ENCODE results near the gene FOXL1. TPM values are rescaled to one million over a fixed set of nuclear protein-coding genes. Genes with fewer than 3 reads are reported as not detected.

The FOXL1 gene
- 0.30 TPM for total RNA-seq

GRCh38 chr16:86578061-86578599 lies at the start of gene FOXL1:
FOXL1 (plus strand) TSS chr16:86578549; CDS start chr16:86578724, 175 bp downstream.
- DNase-seq: no peak

DNA sequence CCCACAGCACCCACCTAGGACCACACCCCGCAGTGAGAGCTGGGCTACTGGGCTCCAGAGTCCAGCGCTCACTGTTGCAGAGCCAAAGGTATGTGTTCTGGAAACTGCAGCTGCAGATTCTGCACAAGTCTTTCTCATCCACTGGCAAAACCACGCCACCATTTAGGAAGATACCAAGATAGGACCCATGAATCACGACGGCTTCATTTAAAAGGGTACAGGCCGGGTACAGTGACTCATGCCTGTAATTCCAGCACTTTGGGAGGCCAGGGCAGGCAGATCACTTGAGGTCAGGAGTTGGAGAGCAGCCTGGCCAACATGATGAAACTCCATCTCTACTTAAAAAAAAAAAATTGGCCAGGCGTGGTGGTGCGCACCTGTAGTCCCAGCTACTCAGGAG lies 49.2 kb upstream of the FOXL1 start:
- DNase-seq: no peak

GRCh38 chr16:86530251-86531190 lies 47.8 kb upstream of the FOXL1 start:
- DNase-seq: no peak

DNA sequence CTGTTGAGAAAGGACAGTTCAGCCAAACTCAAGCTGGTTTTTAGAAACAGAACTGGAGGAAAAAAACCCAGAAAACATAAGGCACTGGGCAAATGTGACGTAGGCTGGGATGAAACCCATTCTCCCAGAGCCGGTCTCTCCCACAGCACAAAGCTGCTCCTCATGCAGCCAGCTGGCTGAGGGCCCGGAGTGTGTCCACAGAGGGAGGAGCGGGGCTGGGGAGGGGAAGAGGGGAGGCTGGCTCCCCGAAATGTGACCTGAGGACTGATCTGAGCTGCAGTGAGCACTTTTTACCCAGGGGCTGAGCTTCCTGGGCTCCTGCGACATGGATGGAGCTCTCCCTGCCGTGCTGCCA lies 47.2 kb upstream of the FOXL1 start:
- DNase-seq: no peak

DNA sequence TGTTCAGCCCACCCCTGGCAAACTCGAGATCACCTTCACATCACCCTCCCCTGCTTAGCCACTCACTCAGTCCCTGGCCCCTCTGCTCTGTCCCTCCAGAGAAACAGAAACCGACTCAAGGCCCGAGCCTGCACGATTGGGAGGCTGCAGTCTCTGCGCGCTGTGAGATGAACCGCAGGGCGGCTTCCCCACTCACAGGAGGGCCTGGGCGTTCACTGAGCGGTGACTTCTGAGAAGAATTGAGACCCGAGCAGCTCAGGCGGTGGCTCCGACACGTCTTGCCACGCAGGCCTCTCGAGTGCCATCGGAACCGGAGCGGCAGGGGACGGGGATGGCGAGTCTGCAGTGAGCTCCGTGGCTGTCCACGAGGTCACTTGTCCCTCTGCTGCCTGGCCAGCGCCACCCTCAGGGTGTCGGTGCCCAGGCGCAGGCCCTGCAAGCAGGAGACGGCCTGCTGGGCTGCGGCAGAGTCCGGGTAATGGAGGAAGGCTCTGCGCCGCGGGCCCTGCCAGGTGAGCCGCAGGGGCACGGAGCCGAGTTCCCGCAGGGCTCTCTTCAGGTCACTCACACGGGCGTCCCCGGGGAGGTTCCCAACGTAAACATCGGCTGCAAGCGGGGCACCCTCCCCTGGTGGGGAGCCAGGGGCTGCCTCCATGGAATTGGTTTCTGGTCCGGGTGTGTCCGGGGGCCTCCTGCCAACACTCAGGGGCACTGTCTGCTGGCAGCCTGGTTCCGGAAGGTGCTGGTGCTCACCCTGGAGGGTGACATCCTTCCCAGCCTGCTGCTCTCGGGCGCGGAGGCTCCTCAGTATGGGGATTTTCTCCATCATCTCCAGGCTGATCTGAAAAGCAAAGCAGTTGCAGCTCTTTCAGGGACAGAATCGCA lies 46.5 kb upstream of the FOXL1 start:
- no peak for DNase-seq

GRCh38 chr16:86532526-86532815 lies 45.9 kb upstream of the FOXL1 start:
- no peak for DNase-seq

DNA sequence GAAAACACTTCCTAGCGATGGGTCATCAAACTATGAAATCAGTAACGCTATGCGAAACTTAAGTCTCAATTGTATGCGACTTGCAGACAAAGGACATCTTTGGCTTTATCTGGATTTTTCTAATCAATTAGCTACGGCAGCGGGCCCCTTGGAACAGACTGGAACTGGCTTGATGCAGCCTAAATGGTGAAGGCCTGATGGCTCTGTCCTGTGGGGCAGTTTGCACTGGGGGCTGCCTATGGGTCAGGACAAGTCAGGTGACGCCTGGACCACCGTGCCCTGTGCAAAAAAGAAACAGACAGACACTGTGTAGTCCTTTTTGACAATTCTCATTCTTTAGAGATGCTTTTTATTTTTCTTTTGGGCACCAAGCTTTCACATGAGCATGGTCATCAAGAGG lies 45.3 kb upstream of the FOXL1 start:
- DNase-seq: no peak

DNA sequence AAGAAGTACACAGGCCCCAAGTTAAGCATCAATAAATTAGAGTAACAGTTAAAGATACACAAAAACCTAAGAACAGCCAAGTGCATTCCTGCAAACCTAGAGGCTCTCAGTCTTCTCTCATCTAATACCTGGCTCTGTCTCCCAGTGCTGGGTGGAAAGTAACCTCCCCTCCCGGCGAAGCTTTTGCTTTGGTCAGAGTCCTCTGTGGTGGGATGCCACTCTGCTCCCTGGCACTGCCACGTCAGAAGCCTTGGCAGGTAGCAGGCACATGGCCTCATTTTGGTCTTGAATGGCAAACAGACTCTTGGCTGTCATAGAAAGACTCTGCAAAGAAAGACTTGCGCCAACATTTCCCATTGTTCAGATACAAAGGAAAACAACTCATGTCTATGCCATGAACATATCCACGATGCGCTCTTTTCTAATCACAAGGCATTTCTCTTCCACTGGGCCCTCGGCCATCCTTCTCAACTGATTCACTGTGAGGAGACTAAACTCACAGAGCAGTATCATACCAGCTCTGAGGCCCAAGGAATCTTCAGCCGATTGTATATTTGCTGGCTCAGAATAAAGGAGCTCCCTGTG lies 44.5 kb upstream of the FOXL1 start:
- DNase-seq: no peak

- DNase-seq: no peak
These were observed 43.4 kb upstream of the FOXL1 start for GRCh38 chr16:86534779-86535615.

GRCh38 chr16:86536621-86537020 lies 41.7 kb upstream of the FOXL1 start:
- no peak for DNase-seq

DNA sequence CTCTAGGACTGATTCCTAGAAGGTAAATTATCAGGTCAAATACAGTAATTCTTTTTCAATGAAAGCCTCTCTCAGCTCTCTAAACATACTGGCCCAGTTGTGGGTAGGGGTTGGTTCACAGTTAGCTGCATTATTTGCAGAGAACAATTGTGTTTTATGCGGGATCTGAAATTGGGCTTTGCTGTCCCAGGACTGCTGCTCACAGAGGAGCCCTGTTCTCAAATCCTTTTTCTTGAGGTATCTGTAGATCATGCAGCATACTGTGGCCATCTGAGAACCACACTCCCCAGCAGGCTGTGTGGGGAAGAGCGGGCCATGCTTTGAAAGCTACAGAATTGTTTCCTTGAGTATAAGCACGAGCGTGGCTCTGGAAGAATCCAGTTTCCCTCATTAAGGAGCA lies 40.9 kb upstream of the FOXL1 start:
- no peak for DNase-seq

DNA sequence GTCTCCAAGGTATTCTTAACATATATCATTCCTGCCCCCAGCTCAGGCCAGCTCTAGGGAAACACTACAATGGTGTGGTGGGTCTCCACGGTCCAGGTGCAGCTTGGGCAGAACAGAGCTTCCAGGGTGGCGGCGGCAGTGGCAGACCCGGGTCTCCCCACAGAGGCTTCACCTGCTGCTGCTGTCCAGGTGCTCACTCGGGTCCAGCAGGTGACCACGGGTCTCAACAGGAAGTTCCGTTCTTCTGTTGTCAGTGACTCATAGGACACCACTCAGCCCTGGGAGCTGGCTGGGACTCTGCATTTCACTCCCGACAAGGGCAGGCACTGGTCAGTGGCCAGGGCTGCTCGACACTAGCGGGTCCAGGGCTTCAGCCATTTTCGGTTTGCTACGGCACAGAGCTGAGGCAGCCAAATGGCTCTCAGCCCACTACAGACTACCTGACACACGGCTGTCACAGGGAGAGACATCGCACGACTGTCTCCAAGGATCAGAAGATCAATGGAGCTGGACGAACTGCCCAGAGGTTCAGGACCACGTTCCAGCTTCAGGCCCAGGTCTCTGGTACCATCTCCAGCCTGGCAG lies 40.1 kb upstream of the FOXL1 start:
- no peak for DNase-seq

GRCh38 chr16:86540894-86541293 lies 37.5 kb upstream of the FOXL1 start:
- DNase-seq: no peak

DNA sequence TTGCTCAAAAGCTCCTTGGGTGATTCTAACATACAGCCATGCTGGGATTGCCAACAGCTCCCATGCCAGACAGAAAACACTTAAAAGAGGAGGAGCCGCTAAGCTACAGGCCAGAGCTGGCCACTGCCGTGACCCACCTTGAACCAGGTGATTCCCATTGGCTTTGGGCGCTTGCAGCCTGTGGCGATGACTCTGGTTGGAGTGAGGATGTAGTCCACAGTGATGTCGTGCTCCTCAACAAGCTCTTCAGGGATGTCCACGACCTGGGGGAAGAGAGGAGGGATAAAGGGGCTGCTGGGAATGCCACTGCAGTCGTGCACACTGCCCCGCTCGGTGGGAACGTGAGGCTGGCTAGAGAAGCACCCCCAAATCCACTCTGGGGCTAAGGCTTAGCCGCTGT lies 36.8 kb upstream of the FOXL1 start:
- no peak for DNase-seq

DNA sequence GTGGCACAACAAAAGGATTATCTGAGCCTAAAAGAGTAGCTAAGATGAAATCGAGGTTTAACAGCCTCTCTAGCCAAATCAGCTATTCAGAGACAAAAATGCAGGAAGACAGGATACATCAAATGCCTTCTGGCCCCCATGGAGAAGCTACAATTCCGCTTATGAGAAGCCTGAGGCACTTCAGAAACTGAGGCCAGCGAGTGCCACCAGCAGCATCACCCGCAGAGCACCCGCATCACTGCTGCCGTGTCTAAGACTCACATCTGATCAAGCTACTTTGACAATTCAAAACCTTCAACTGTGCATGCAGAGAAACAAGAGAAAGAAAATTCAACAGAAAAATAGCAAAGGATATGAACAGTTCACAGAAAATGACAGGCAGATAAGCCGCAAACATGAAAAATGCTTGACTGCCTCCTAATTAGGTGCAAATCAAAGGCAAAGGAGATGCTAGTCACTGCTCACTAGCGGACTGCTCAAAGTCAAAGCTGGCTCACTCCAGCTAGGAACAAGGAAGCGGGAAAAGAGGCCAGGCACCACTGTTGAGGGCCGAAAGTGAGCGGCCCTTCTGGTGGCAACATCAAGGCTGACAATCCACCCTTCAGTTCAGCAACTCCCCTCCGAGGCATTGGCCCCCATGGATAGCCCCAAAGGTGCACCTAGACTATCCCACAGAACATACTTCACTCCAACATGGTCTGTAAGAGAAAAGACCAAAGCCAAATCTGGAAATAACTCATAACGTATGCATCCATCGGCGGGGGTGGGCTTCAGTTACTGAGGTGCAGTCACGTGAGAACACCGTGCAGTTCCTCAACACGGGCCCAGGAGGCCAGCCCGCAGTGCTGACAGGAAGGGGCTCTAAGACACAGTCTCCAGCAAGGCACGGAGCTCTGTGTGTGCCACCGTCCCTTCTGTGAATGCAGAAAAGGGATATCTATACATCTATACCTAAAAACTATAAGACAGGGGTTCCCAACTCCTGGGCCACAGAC lies 35.3 kb upstream of the FOXL1 start:
- no peak for DNase-seq

DNA sequence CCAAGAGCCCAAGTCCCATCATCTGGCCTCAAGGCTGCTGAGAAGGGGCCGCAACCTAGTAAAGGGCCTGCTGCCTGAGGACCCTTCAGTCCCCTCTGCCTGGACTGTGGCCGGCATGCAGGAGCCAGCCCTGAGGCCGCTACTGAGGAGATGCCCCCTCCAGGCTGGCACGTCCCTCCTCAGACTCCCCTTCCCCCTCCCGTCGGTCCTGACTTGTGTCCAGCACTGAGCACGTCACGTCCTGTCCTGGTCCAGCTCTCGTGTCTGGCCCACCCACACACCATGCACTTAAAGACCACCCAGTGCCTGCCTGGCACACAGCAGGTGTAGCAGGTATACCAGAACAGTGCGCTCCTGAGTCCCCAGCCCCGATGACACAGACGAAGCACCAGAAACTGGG lies 32.9 kb upstream of the FOXL1 start:
- DNase-seq: no peak

- DNase-seq: no peak
These were observed 32.3 kb upstream of the FOXL1 start for GRCh38 chr16:86545954-86546637.

DNA sequence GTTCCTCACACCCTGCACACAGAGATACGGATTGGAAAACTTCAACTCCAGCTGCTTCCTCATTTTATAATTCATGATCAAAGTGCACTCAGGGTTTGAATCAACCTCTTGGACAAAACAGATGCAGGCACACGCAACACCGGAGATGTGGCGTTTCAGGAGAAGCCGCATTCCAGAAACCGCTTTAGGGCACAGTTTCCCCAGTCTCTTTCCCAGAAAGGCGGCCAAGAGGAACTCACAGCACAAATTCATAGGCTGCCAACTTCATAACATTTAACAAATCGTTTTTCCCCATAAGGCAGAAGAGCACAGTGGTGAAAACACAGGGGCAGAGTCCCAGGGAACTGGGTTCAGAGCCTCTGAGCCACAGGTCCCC lies 31.7 kb upstream of the FOXL1 start:
- no peak for DNase-seq

DNA sequence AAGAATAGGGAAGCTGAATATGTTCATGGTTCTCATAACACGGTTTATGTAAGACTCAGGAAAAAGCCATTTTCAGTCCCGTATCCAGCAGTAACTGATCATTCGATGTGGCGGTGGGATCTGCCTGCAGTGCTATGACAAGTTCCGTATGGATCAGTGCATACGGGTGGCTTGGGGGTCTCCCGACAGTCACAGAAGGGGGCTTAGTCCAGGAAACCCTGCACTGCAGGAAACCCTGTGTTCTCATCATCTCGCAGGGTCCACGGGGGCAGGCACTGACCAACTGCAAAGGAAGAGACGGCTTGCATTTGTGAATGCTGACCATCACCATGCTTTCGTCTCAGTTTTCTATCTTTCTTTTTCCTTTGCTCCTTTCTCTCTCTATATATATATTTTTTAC lies 31.1 kb upstream of the FOXL1 start:
- DNase-seq: no peak
